ENCODE measurements around the gene CTNNBL1. TPM values are rescaled to one million over a fixed set of nuclear protein-coding genes. Genes with fewer than 3 reads are reported as not detected.

Gene CTNNBL1
- total RNA-seq, 1 experiment from 2014 or later, result 55.4 TPM

GRCh38 chr20:37907330-37907676, 213.5 kb downstream of the CTNNBL1 start:
- Histone ChIP-seq H3K27ac (ENCODE audit: low read depth, low read length) (no peak overlapping the region), H3K27me3 (ENCODE audit: insufficient read depth, low read length) (peaks cover 4% of the 10 kb centered on the region; the same call in 1 of the 2 replicates), H3K36me3 (ENCODE audit: control insufficient read depth in 1 of 2, insufficient read depth in 2 of 2, low read length in 2 of 2) (no peaks in the 10 kb centered on the region), H3K9ac (ENCODE audit: low read length) (no peak overlapping the region), H3K4me1 (ENCODE audit: control insufficient read depth in 1 of 2, insufficient read depth in 2 of 2, low read length in 2 of 2) (peaks cover 0 to 2% of the 10 kb centered on the region in 2 experiments; a peak in 2 of 4 replicates), H3K4me2 (ENCODE audit: low read length) (no peak overlapping the region), H3K4me3 (replicated peaks in 1 of 2; ENCODE audit: low read depth in 1 of 2, low read length in 2 of 2) (no peak overlapping the region), H4K20me1 (ENCODE audit: insufficient read depth) (no peaks in the 10 kb centered on the region), H3K9me2 (ENCODE audit: insufficient read depth) (no peaks in the 10 kb centered on the region), H3K79me2 (ENCODE audit: insufficient read depth, low read length) (no peaks in the 10 kb centered on the region), H2AFZ (ENCODE audit: low read depth, low read length, poor library complexity, severe bottlenecking) (no peak overlapping the region), H3K9me3 (ENCODE audit: control insufficient read depth in 1 of 2, insufficient read depth in 1 of 2, low read depth in 1 of 2, low read length in 2 of 2) (no peaks in the 10 kb centered on the region)
- no peak for TF ChIP-seq SIN3A (IDR thresholded peaks at IDR 0.05; ENCODE audit: low read depth)
- TF ChIP-seq RAD21 (IDR thresholded peaks at IDR 0.05; ENCODE audit: low read depth), result no peak
- no peak for TF ChIP-seq ELF1 (IDR thresholded peaks at IDR 0.05; ENCODE audit: borderline replicate concordance, low read depth)
- no peak for TF ChIP-seq POLR2AphosphoS5 (IDR thresholded peaks at IDR 0.05; ENCODE audit: low read depth, low read length)
- no peak for TF ChIP-seq TCF7L2 (IDR thresholded peaks at IDR 0.05; ENCODE audit: borderline replicate concordance, extremely low read depth, insufficient read depth, insufficient read length)
- no peak for TF ChIP-seq EGR1 (IDR thresholded peaks at IDR 0.05; ENCODE audit: low read depth)
- no peak for TF ChIP-seq SP1 (IDR thresholded peaks at IDR 0.05; ENCODE audit: low read depth)
- no peak for TF ChIP-seq ZNF274 (IDR thresholded peaks at IDR 0.05; ENCODE audit: low read depth, low read length)
- TF ChIP-seq ATF3 (IDR thresholded peaks at IDR 0.05), result no peak
- TF ChIP-seq CBX3 (IDR thresholded peaks at IDR 0.05; ENCODE audit: low read depth), result no peak
- intact Hi-C loops (cut with micrococcal nuclease), result no loop called here
- RAD21 ChIA-PET (ENCODE audit: low non-redundant PET in 1 of 2, low total read pairs in 2 of 2, uncharacterized antibody in 2 of 2, unreplicated experiment in 2 of 2), result no interaction called here
- DNase-seq (ENCODE audit: low read depth, low spot score), result no peak
- POLR2A ChIA-PET, result no interaction called here
- no peak for ATAC-seq
- CTCF ChIA-PET, result no interaction called here
- no TSS peak for BruUV-seq (replicated peaks)

- H3K9me2 ChIP-seq (ENCODE audit: insufficient read depth), result no peaks in the 10 kb centered on the region
- peaks cover 4% of the 10 kb centered on the region; the same call in 1 of the 2 replicates for H3K27me3 ChIP-seq (ENCODE audit: insufficient read depth, low read length)
- H2AFZ ChIP-seq (ENCODE audit: low read depth, low read length, poor library complexity, severe bottlenecking), result no peak overlapping the region
- DNase-seq (ENCODE audit: low read depth, low spot score) (no peak), ATAC-seq (no peak)
- ChIA-PET POLR2A (no interaction called here), CTCF (no interaction called here), RAD21 (ENCODE audit: low non-redundant PET in 1 of 2, low total read pairs in 2 of 2, uncharacterized antibody in 2 of 2, unreplicated experiment in 2 of 2) (no interaction called here)
- no peak overlapping the region for H3K9ac ChIP-seq (ENCODE audit: low read length)
- H4K20me1 ChIP-seq (ENCODE audit: insufficient read depth), result no peaks in the 10 kb centered on the region
- peaks cover 0 to 2% of the 10 kb centered on the region in 2 experiments; a peak in 2 of 4 replicates for H3K4me1 ChIP-seq (ENCODE audit: control insufficient read depth in 1 of 2, insufficient read depth in 2 of 2, low read length in 2 of 2)
- H3K36me3 ChIP-seq (ENCODE audit: control insufficient read depth in 1 of 2, insufficient read depth in 2 of 2, low read length in 2 of 2), result no peaks in the 10 kb centered on the region
- TF ChIP-seq YY1 (IDR thresholded peaks at IDR 0.05; ENCODE audit: extremely low read depth, insufficient replicate concordance, low read depth, low read length), result no peak
- TF ChIP-seq ZNF274 (IDR thresholded peaks at IDR 0.05; ENCODE audit: low read depth, low read length), result no peak
- no peak for TF ChIP-seq ZBTB33 (IDR thresholded peaks at IDR 0.05; ENCODE audit: extremely low read depth, insufficient replicate concordance, low read length)
- H3K27ac ChIP-seq (ENCODE audit: low read depth, low read length), result no peak overlapping the region
- no TSS peak for BruUV-seq (replicated peaks)
- intact Hi-C loops (cut with micrococcal nuclease), result no loop called here
- H3K4me3 ChIP-seq (replicated peaks in 1 of 2; ENCODE audit: low read depth in 1 of 2, low read length in 2 of 2), result no peak overlapping the region
- no peak overlapping the region for H3K4me2 ChIP-seq (ENCODE audit: low read length)
- no peaks in the 10 kb centered on the region for H3K79me2 ChIP-seq (ENCODE audit: insufficient read depth, low read length)
- no peaks in the 10 kb centered on the region for H3K9me3 ChIP-seq (ENCODE audit: control insufficient read depth in 1 of 2, insufficient read depth in 1 of 2, low read depth in 1 of 2, low read length in 2 of 2)
Observed at GRCh38 chr20:37907677-37908401, 214.0 kb downstream of the CTNNBL1 start.

Data from HCT116 (cell line).